SJCRH30 (cell line): ENCODE measurements around the gene HPCAL1. TPM values are rescaled to one million over a fixed set of nuclear protein-coding genes. Genes with fewer than 3 reads are reported as not detected.
A peak's percentile ranks its signal among the peaks of the same experiment; 100 is the strongest.
"Not testable (repeated sequence)": the region's sequence is repeated elsewhere in the genome, so short reads cannot be mapped to it uniquely, and the experiment has no call there.

Experiments used
- DNase-seq, 2 experiments: peaks; one replicate each; pipeline ENCODE4 v3.0.0-alpha.2; 2015 to 2020
- H3K27ac ChIP-seq: fragments of 250-450 bp; sonication (Bioruptor Pico); 2 replicates; pipeline ENCODE4 v1.5.1; 2020; ENCODE audit warnings: mild to moderate bottlenecking, moderate library complexity
- H3K27me3 ChIP-seq: fragments of 250-450 bp; sonication (Bioruptor Pico); 2 replicates; pipeline ENCODE4 v1.5.1; 2020; ENCODE audit warnings: mild to moderate bottlenecking, moderate library complexity
- H3K36me3 ChIP-seq: fragments of 250-450 bp; sonication (Bioruptor Pico); 2 replicates; pipeline ENCODE4 v1.5.1; 2020; ENCODE audit warnings: mild to moderate bottlenecking, moderate library complexity
- H3K4me1 ChIP-seq: fragments of 250-450 bp; sonication (Bioruptor Pico); 2 replicates; pipeline ENCODE4 v1.5.1; 2020; ENCODE audit warnings: mild to moderate bottlenecking, moderate library complexity
- H3K4me3 ChIP-seq: fragments of 250-450 bp; sonication (Bioruptor Pico); 2 replicates; pipeline ENCODE4 v1.5.1; 2020; ENCODE audit warnings: mild to moderate bottlenecking, moderate library complexity
- H3K9me3 ChIP-seq: fragments of 250-450 bp; sonication (Bioruptor Pico); replicated peaks from 2 replicates; pipeline ENCODE4 v1.5.1; 2020; ENCODE audit warnings: mild to moderate bottlenecking, moderate library complexity
- total RNA-seq: library from RNA; depleted of rRNA; stranded (reverse); fragments of >200 nt; shearing (Covaris generic); gene quantifications from 2 replicates; pipeline ENCODE4 v1.2.3, GENCODE V29; 2014; rRNA removed

Gene HPCAL1
- 51.7 and 52.4 TPM in 2 replicates for total RNA-seq

- Histone ChIP-seq H3K27ac (peak within 1 kb of the TSS; percentile 33; the same call in 1 of the 2 replicates), H3K4me1 (peaks cover 8% of the 10 kb centered on the region), H3K27me3 (no peaks in the 10 kb centered on the region), H3K36me3 (no peaks in the 10 kb centered on the region), H3K9me3 (no peaks in the 10 kb centered on the region), H3K4me3 (peak within 1 kb of the TSS; percentile 71)
- DNase-seq: peak; percentile 90 to 92
Measured at GRCh38 chr2:10302479-10303180, at the start of gene HPCAL1. TSS of gene HPCAL1 (plus strand) at chr2:10302904. CDS start at chr2:10419758, 116,854 bp downstream.

- Histone ChIP-seq H3K36me3 (no peaks in the 10 kb centered on the region), H3K27me3 (peaks cover 11% of the 10 kb centered on the region), H3K4me3 (no peak overlapping the region), H3K9me3 (peaks cover 6% of the 10 kb centered on the region; the same call in 1 of the 2 replicates), H3K4me1 (peaks cover 9% of the 10 kb centered on the region), H3K27ac (no peak overlapping the region)
- no peak for DNase-seq
Measured at GRCh38 chr2:10253596-10254372, 48.9 kb upstream of the HPCAL1 start.

GRCh38 chr2:10254373-10255188 is 48.1 kb upstream of the HPCAL1 start:
- peak; percentile 75 to 86 for DNase-seq
- H3K27ac ChIP-seq: no peak overlapping the region
- peaks cover 5% of the 10 kb centered on the region; the same call in 1 of the 2 replicates for H3K9me3 ChIP-seq
- no peaks in the 10 kb centered on the region for H3K36me3 ChIP-seq
- H3K4me1 ChIP-seq: peaks cover 9% of the 10 kb centered on the region
- peaks cover 11% of the 10 kb centered on the region for H3K27me3 ChIP-seq
- no peak overlapping the region for H3K4me3 ChIP-seq

GRCh38 chr2:10255189-10256030 is 47.3 kb upstream of the HPCAL1 start:
- Histone ChIP-seq H3K9me3 (no peaks in the 10 kb centered on the region; the same call in 1 of the 2 replicates), H3K4me1 (peaks cover 9% of the 10 kb centered on the region), H3K36me3 (no peaks in the 10 kb centered on the region), H3K4me3 (no peak overlapping the region), H3K27me3 (peaks cover 11% of the 10 kb centered on the region), H3K27ac (no peak overlapping the region)
- no peak for DNase-seq

- Histone ChIP-seq H3K27me3 (peaks cover 11% of the 10 kb centered on the region), H3K4me1 (peaks cover 9% of the 10 kb centered on the region), H3K4me3 (no peak overlapping the region), H3K36me3 (no peaks in the 10 kb centered on the region), H3K9me3 (no peaks in the 10 kb centered on the region), H3K27ac (no peak overlapping the region)
- no peak for DNase-seq
Measured at GRCh38 chr2:10256031-10256514, 46.6 kb upstream of the HPCAL1 start.

- no peak overlapping the region for H3K27ac ChIP-seq
- H3K4me3 ChIP-seq: no peak overlapping the region
- peaks cover 11% of the 10 kb centered on the region for H3K27me3 ChIP-seq
- DNase-seq: peak; percentile 40 to 65
- H3K4me1 ChIP-seq: peaks cover 9% of the 10 kb centered on the region
- no peaks in the 10 kb centered on the region for H3K36me3 ChIP-seq
- H3K9me3 ChIP-seq: no peaks in the 10 kb centered on the region
Measured at GRCh38 chr2:10256515-10257031, 46.1 kb upstream of the HPCAL1 start.

GRCh38 chr2:10257036-10257435 is 45.7 kb upstream of the HPCAL1 start:
- DNase-seq: no peak
- Histone ChIP-seq H3K36me3 (no peaks in the 10 kb centered on the region), H3K27me3 (peaks cover 12% of the 10 kb centered on the region), H3K27ac (no peak overlapping the region), H3K9me3 (no peaks in the 10 kb centered on the region), H3K4me3 (no peak overlapping the region), H3K4me1 (peaks cover 9% of the 10 kb centered on the region)

- no peaks in the 10 kb centered on the region for H3K36me3 ChIP-seq
- no peak for DNase-seq
Measured at GRCh38 chr2:10257500-10258147, 45.1 kb upstream of the HPCAL1 start.

GRCh38 chr2:10258326-10258725 is 44.4 kb upstream of the HPCAL1 start:
- DNase-seq: no peak
- Histone ChIP-seq H3K27me3 (peaks cover 13% of the 10 kb centered on the region), H3K4me3 (no peak overlapping the region), H3K36me3 (no peaks in the 10 kb centered on the region), H3K4me1 (peaks cover 9% of the 10 kb centered on the region), H3K9me3 (no peaks in the 10 kb centered on the region), H3K27ac (no peak overlapping the region)

More at GRCh38 chr2:10257500-10258147, 45.1 kb upstream of the HPCAL1 start:
- Histone ChIP-seq H3K4me1 (peaks cover 9% of the 10 kb centered on the region), H3K4me3 (no peak overlapping the region), H3K27me3 (peaks cover 13% of the 10 kb centered on the region), H3K9me3 (no peaks in the 10 kb centered on the region), H3K27ac (no peak overlapping the region)

- Histone ChIP-seq H3K4me1 (peaks cover 9% of the 10 kb centered on the region), H3K4me3 (no peak overlapping the region), H3K27me3 (peaks cover 13% of the 10 kb centered on the region), H3K9me3 (no peaks in the 10 kb centered on the region), H3K36me3 (no peaks in the 10 kb centered on the region), H3K27ac (no peak overlapping the region)
- DNase-seq: no peak
Measured at GRCh38 chr2:10258726-10259125, 44.0 kb upstream of the HPCAL1 start.

- H3K36me3 ChIP-seq: no peaks in the 10 kb centered on the region
- no peak overlapping the region for H3K4me3 ChIP-seq
- peaks cover 5% of the 10 kb centered on the region for H3K4me1 ChIP-seq
- DNase-seq: no peak
- H3K27ac ChIP-seq: no peak overlapping the region
- H3K9me3 ChIP-seq: no peaks in the 10 kb centered on the region
- H3K27me3 ChIP-seq: peaks cover 8% of the 10 kb centered on the region
Measured at GRCh38 chr2:10260130-10260529, 42.6 kb upstream of the HPCAL1 start.

- not testable (repeated sequence) for H3K4me3 ChIP-seq, H3K27ac ChIP-seq, H3K4me1 ChIP-seq, H3K36me3 ChIP-seq, DNase-seq, H3K9me3 ChIP-seq
- H3K27me3 ChIP-seq: peaks cover 10% of the 10 kb centered on the region; the same call in 1 of the 2 replicates
Measured at GRCh38 chr2:10263526-10263925, 39.2 kb upstream of the HPCAL1 start.
